ENCODE measurements around the gene EXOSC5.
"Not testable (repeated sequence)": the region's sequence is repeated elsewhere in the genome, so short reads cannot be mapped to it uniquely, and the experiment has no call there.

- TF ChIP-seq BHLHE40, POLR2A, CEBPB (IDR thresholded peaks at IDR 0.05; ENCODE audit: low read depth, low read length): not testable (repeated sequence)
Measured at GRCh38 chr19:41371119-41371518, 26.0 kb downstream of the EXOSC5 start.
